Glutamatergic neuron (in vitro differentiated cells): ENCODE measurements around the gene TM7SF2. TPM values are rescaled to one million over a fixed set of nuclear protein-coding genes. Genes with fewer than 3 reads are reported as not detected.

Experiments
- DNase-seq: peaks from one replicate; pipeline ENCODE4 v3.0.0; 2022
- H3K27ac Mint-ChIP-seq: one replicate; pipeline ENCODE4 v1.8.0; 2020; ENCODE audit warnings: mild to moderate bottlenecking, mixed read lengths, inconsistent platforms; ENCODE audit not compliant: unreplicated experiment
- H3K27me3 Mint-ChIP-seq: one replicate; pipeline ENCODE4 v1.8.0; 2020; ENCODE audit warnings: mild to moderate bottlenecking, moderate library complexity, mixed read lengths, inconsistent platforms; ENCODE audit not compliant: unreplicated experiment
- H3K36me3 Mint-ChIP-seq: one replicate; pipeline ENCODE4 v1.8.0; 2020; ENCODE audit warnings: mild to moderate bottlenecking, mixed read lengths, inconsistent platforms; ENCODE audit not compliant: unreplicated experiment
- H3K4me1 Mint-ChIP-seq: one replicate; pipeline ENCODE4 v1.8.0; 2020; ENCODE audit warnings: mild to moderate bottlenecking, low read depth, mixed read lengths, inconsistent platforms; ENCODE audit not compliant: unreplicated experiment
- H3K4me3 Mint-ChIP-seq: one replicate; pipeline ENCODE4 v1.8.0; 2020; ENCODE audit warnings: mild to moderate bottlenecking, mixed read lengths, inconsistent platforms; ENCODE audit not compliant: unreplicated experiment
- H3K9me3 Mint-ChIP-seq: one replicate; pipeline ENCODE4 v1.8.0; 2020; ENCODE audit warnings: mild to moderate bottlenecking, moderate library complexity, mixed read lengths, inconsistent platforms; ENCODE audit not compliant: unreplicated experiment
- CTCF ChIP-seq: fragments of 200-600 bp; sonication (generic); IDR thresholded peaks from one replicate; pipeline ENCODE4 v1.5.0; 2021; ENCODE audit not compliant: partially characterized antibody, unreplicated experiment
- total RNA-seq: library from RNA; stranded (reverse); fragmentation: NEBNext Ultra II Directional; extraction: Animal tissue kit (Norgen Biotek cat#: 25700); gene quantifications from one replicate; pipeline ENCODE4 v1.2.1, GENCODE V29; 2021; ENCODE audit not compliant: unreplicated experiment

The TM7SF2 gene
- total RNA-seq, 1 donor from 2014 or later, result 241 TPM

GRCh38 chr11:65128182-65129145 is 16.8 kb downstream of the TM7SF2 start:
- Mint-ChIP-seq H3K36me3 (no peaks in the 10 kb centered on the region), H3K27ac (no peak overlapping the region), H3K27me3 (peaks cover 4% of the 10 kb centered on the region), H3K4me1 (peaks cover 8% of the 10 kb centered on the region), H3K9me3 (peaks cover 1% of the 10 kb centered on the region), H3K4me3 (no peak overlapping the region)
- DNase-seq, result no peak
- TF ChIP-seq CTCF, result no peak

- H3K4me1 Mint-ChIP-seq, result peaks cover 8% of the 10 kb centered on the region
- H3K4me3 Mint-ChIP-seq, result no peak overlapping the region
- H3K27me3 Mint-ChIP-seq, result peaks cover 8% of the 10 kb centered on the region
- H3K36me3 Mint-ChIP-seq, result no peaks in the 10 kb centered on the region
- no peak for DNase-seq
- no peak overlapping the region for H3K27ac Mint-ChIP-seq
- no peak for TF ChIP-seq CTCF
- H3K9me3 Mint-ChIP-seq, result peaks cover 9% of the 10 kb centered on the region
Observed at GRCh38 chr11:65129649-65130441, 18.2 kb downstream of the TM7SF2 start.

GRCh38 chr11:65130631-65131416 is 19.2 kb downstream of the TM7SF2 start:
- H3K9me3 Mint-ChIP-seq, result peaks cover 9% of the 10 kb centered on the region
- H3K4me1 Mint-ChIP-seq, result peaks cover 11% of the 10 kb centered on the region
- peak overlapping the region; percentile 68 for H3K27ac Mint-ChIP-seq
- no peak for DNase-seq
- peaks cover 8% of the 10 kb centered on the region for H3K27me3 Mint-ChIP-seq
- no peaks in the 10 kb centered on the region for H3K36me3 Mint-ChIP-seq
- H3K4me3 Mint-ChIP-seq, result peak overlapping the region; percentile 25
- no peak for TF ChIP-seq CTCF

- peaks cover 6% of the 10 kb centered on the region for H3K27me3 Mint-ChIP-seq
Observed at GRCh38 chr11:65131417-65131776, 19.7 kb downstream of the TM7SF2 start.

More at GRCh38 chr11:65131417-65131776, 19.7 kb downstream of the TM7SF2 start:
- Mint-ChIP-seq H3K4me3 (peak overlapping the region; percentile 25), H3K27ac (peak overlapping the region; percentile 68), H3K36me3 (no peaks in the 10 kb centered on the region), H3K4me1 (peaks cover 16% of the 10 kb centered on the region), H3K9me3 (peaks cover 9% of the 10 kb centered on the region)
- DNase-seq, result no peak
- no peak for TF ChIP-seq CTCF
